ENCODE results near the gene TNNI2. TPM values are rescaled to one million over a fixed set of nuclear protein-coding genes. Genes with fewer than 3 reads are reported as not detected.
"Not testable (repeated sequence)": the region's sequence is repeated elsewhere in the genome, so short reads cannot be mapped to it uniquely, and the experiment has no call there.

The TNNI2 gene
- polyA plus RNA-seq, 1 donor = 5.2 TPM

- Histone ChIP-seq H3K27me3 (ENCODE audit: control insufficient read depth, insufficient read depth, low read length) (peaks cover 22% of the 10 kb centered on the region), H3K27ac (ENCODE audit: low read length) (no peak overlapping the region), H3K36me3 (ENCODE audit: control insufficient read depth, insufficient read depth, low read length) (no peaks in the 10 kb centered on the region), H3K9me3 (ENCODE audit: control insufficient read depth, low read depth, low read length) (peaks cover 4% of the 10 kb centered on the region), H3K4me1 (ENCODE audit: control insufficient read depth, insufficient read depth, low read length) (no peaks in the 10 kb centered on the region), H3K4me3 (ENCODE audit: low read length) (no peak overlapping the region)
- WGBS (ENCODE audit: insufficient coverage, low lambda C conversion rate) = no CpG with 5 or more reads among the region's 34 CpGs
- DNase-seq = no peak
Measured at GRCh38 chr11:1869427-1870325, 30.9 kb downstream of the TNNI2 start.

- Histone ChIP-seq H3K36me3 (ENCODE audit: control insufficient read depth, insufficient read depth, low read length) (no peaks in the 10 kb centered on the region), H3K4me3 (ENCODE audit: low read length) (no peak overlapping the region), H3K9me3 (ENCODE audit: control insufficient read depth, low read depth, low read length) (peaks cover 4% of the 10 kb centered on the region), H3K4me1 (ENCODE audit: control insufficient read depth, insufficient read depth, low read length) (peaks cover 2% of the 10 kb centered on the region), H3K27ac (ENCODE audit: low read length) (no peak overlapping the region), H3K27me3 (ENCODE audit: control insufficient read depth, insufficient read depth, low read length) (peaks cover 21% of the 10 kb centered on the region)
- no peak for DNase-seq
- no CpG with 5 or more reads among the region's 12 CpGs for WGBS (ENCODE audit: insufficient coverage, low lambda C conversion rate)
Measured at GRCh38 chr11:1870326-1870696, 31.5 kb downstream of the TNNI2 start.

- no peak for DNase-seq
- Histone ChIP-seq H3K9me3 (ENCODE audit: control insufficient read depth, low read depth, low read length) (peaks cover 4% of the 10 kb centered on the region), H3K27ac (ENCODE audit: low read length) (no peak overlapping the region), H3K4me3 (ENCODE audit: low read length) (no peak overlapping the region), H3K27me3 (ENCODE audit: control insufficient read depth, insufficient read depth, low read length) (peaks cover 21% of the 10 kb centered on the region), H3K4me1 (ENCODE audit: control insufficient read depth, insufficient read depth, low read length) (peaks cover 4% of the 10 kb centered on the region), H3K36me3 (ENCODE audit: control insufficient read depth, insufficient read depth, low read length) (no peaks in the 10 kb centered on the region)
- WGBS (ENCODE audit: insufficient coverage, low lambda C conversion rate) = no CpG with 5 or more reads among the region's 50 CpGs
Measured at GRCh38 chr11:1870721-1871466, 32.1 kb downstream of the TNNI2 start.

- Histone ChIP-seq H3K4me1 (ENCODE audit: control insufficient read depth, insufficient read depth, low read length) (peaks cover 9% of the 10 kb centered on the region), H3K36me3 (ENCODE audit: control insufficient read depth, insufficient read depth, low read length) (no peaks in the 10 kb centered on the region), H3K4me3 (ENCODE audit: low read length) (no peak overlapping the region), H3K9me3 (ENCODE audit: control insufficient read depth, low read depth, low read length) (peaks cover 4% of the 10 kb centered on the region), H3K27me3 (ENCODE audit: control insufficient read depth, insufficient read depth, low read length) (peaks cover 21% of the 10 kb centered on the region), H3K27ac (ENCODE audit: low read length) (no peak overlapping the region)
- no peak for DNase-seq
- no CpG with 5 or more reads among the region's 15 CpGs for WGBS (ENCODE audit: insufficient coverage, low lambda C conversion rate)
Measured at GRCh38 chr11:1871531-1871930, 32.8 kb downstream of the TNNI2 start.

- no CpG with 5 or more reads among the region's 25 CpGs for WGBS (ENCODE audit: insufficient coverage, low lambda C conversion rate)
- DNase-seq = no peak
- Histone ChIP-seq H3K27me3 (ENCODE audit: control insufficient read depth, insufficient read depth, low read length) (peaks cover 21% of the 10 kb centered on the region), H3K9me3 (ENCODE audit: control insufficient read depth, low read depth, low read length) (peaks cover 4% of the 10 kb centered on the region), H3K36me3 (ENCODE audit: control insufficient read depth, insufficient read depth, low read length) (no peaks in the 10 kb centered on the region), H3K4me1 (ENCODE audit: control insufficient read depth, insufficient read depth, low read length) (peaks cover 14% of the 10 kb centered on the region), H3K27ac (ENCODE audit: low read length) (no peak overlapping the region), H3K4me3 (ENCODE audit: low read length) (no peak overlapping the region)
Measured at GRCh38 chr11:1872267-1872985, 33.6 kb downstream of the TNNI2 start.

GRCh38 chr11:1873048-1873812, 34.4 kb downstream of the TNNI2 start:
- peaks cover 21% of the 10 kb centered on the region for H3K27me3 ChIP-seq (ENCODE audit: control insufficient read depth, insufficient read depth, low read length)
- no peaks in the 10 kb centered on the region for H3K36me3 ChIP-seq (ENCODE audit: control insufficient read depth, insufficient read depth, low read length)
- peaks cover 17% of the 10 kb centered on the region for H3K4me1 ChIP-seq (ENCODE audit: control insufficient read depth, insufficient read depth, low read length)
- 0% methylated on average over 1 of the region's 11 CpGs for WGBS (ENCODE audit: insufficient coverage, low lambda C conversion rate)
- no peak for DNase-seq
- H3K27ac ChIP-seq (ENCODE audit: low read length) = no peak overlapping the region
- H3K4me3 ChIP-seq (ENCODE audit: low read length) = no peak overlapping the region
- H3K9me3 ChIP-seq (ENCODE audit: control insufficient read depth, low read depth, low read length) = peaks cover 4% of the 10 kb centered on the region

GRCh38 chr11:1873813-1874150, 35.0 kb downstream of the TNNI2 start:
- not testable (repeated sequence) for DNase-seq; H3K36me3 ChIP-seq (ENCODE audit: control insufficient read depth, insufficient read depth, low read length); H3K4me3 ChIP-seq (ENCODE audit: low read length); H3K9me3 ChIP-seq (ENCODE audit: control insufficient read depth, low read depth, low read length); H3K27ac ChIP-seq (ENCODE audit: low read length)
- peaks cover 21% of the 10 kb centered on the region for H3K27me3 ChIP-seq (ENCODE audit: control insufficient read depth, insufficient read depth, low read length)
- no CpG with 5 or more reads among the region's 17 CpGs for WGBS (ENCODE audit: insufficient coverage, low lambda C conversion rate)
- peaks cover 17% of the 10 kb centered on the region for H3K4me1 ChIP-seq (ENCODE audit: control insufficient read depth, insufficient read depth, low read length)

GRCh38 chr11:1874441-1875092, 35.8 kb downstream of the TNNI2 start:
- Histone ChIP-seq H3K27me3 (ENCODE audit: control insufficient read depth, insufficient read depth, low read length) (peaks cover 19% of the 10 kb centered on the region), H3K4me1 (ENCODE audit: control insufficient read depth, insufficient read depth, low read length) (peaks cover 17% of the 10 kb centered on the region)
- WGBS (ENCODE audit: insufficient coverage, low lambda C conversion rate) = no CpG with 5 or more reads among the region's 17 CpGs
- not testable (repeated sequence) for H3K9me3 ChIP-seq (ENCODE audit: control insufficient read depth, low read depth, low read length); H3K4me3 ChIP-seq (ENCODE audit: low read length); H3K27ac ChIP-seq (ENCODE audit: low read length); DNase-seq; H3K36me3 ChIP-seq (ENCODE audit: control insufficient read depth, insufficient read depth, low read length)

- Histone ChIP-seq H3K4me1 (ENCODE audit: control insufficient read depth, insufficient read depth, low read length) (peaks cover 17% of the 10 kb centered on the region), H3K27ac (ENCODE audit: low read length) (no peak overlapping the region)
- WGBS (ENCODE audit: insufficient coverage, low lambda C conversion rate) = no CpG with 5 or more reads among the region's 28 CpGs
Measured at GRCh38 chr11:1875093-1875850, 36.5 kb downstream of the TNNI2 start.

More at GRCh38 chr11:1875093-1875850, 36.5 kb downstream of the TNNI2 start:
- Histone ChIP-seq H3K36me3 (ENCODE audit: control insufficient read depth, insufficient read depth, low read length) (no peaks in the 10 kb centered on the region), H3K4me3 (ENCODE audit: low read length) (no peak overlapping the region), H3K9me3 (ENCODE audit: control insufficient read depth, low read depth, low read length) (peaks cover 4% of the 10 kb centered on the region), H3K27me3 (ENCODE audit: control insufficient read depth, insufficient read depth, low read length) (peaks cover 11% of the 10 kb centered on the region)
- no peak for DNase-seq

Data from large intestine (tissue), 3 donors.